OCI-M2 (cell line): ENCODE measurements around the gene TEX12.
"Not testable (repeated sequence)": the region's sequence is repeated elsewhere in the genome, so short reads cannot be mapped to it uniquely, and the experiment has no call there.

Experiments used
- DNase-seq: peaks from one replicate; lab custom pipeline; 2025; ENCODE audit not compliant: unreplicated experiment; lab: John Stamatoyannopoulos, UW

Gene TEX12

DNA sequence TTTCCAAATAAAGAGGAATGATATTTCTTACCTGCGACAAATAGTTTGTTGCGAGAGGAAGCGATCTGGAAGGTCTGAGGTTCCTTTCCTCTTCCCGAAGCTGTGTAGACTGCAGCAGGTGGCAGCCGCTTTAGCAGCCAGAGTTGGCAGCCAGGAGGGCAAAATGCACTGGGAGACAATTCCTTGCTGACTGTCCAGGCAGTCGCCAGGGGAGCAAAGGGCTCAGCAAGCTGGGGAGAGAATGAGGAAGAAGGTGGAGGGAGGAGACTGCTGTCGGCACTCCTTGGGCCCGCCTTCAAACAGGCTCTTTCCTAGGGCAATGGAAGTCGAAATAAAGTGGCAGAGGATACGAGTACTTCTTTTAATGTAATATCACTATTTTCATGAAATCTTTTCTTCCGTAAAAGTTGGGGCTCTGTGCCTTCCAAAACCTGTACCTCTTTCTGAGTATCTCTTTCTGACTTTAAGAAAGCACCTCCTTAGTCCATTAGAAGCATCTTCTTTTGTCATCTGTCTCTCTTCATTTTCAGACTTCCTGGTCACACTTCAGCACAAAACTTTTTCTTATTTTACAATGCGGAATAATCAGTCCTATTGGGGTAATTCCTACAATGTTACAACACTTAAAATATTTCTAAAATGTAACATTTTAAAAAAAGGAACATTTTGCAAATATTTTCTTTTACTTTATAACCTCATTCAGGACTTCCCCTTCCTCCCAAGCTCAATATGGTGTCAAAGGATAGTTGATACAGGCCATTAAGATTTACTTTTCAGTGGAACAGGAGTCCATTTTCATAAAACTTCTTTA, 3.1 kb upstream of the TEX12 start, which contains the start of gene IL18:
TSS of gene IL18 (minus strand) at position 220 of the 811 bp plus-strand sequence. CDS start 9,041 bp downstream, outside the sequence.
- DNase-seq, result no peak

DNA sequence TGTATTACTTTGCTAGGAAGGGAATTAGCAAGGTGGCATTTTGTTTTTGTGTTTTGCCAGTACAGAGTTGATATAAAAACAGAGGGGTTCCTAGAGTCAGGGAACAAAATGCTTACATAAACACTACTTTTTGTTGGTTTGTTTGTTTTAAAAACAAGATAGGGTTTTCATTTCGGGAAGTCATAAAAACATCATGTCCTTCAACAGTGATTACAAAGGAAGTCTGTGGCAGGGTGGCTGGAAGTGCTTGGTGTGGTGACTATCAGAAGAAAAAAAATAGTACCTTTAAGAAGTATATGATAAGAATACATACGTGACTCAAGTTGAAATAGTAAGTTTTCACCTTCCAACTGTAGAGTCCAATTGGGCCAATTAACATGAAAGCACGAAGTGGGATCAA, 2.1 kb upstream of the TEX12 start:
- DNase-seq, result no peak

DNA sequence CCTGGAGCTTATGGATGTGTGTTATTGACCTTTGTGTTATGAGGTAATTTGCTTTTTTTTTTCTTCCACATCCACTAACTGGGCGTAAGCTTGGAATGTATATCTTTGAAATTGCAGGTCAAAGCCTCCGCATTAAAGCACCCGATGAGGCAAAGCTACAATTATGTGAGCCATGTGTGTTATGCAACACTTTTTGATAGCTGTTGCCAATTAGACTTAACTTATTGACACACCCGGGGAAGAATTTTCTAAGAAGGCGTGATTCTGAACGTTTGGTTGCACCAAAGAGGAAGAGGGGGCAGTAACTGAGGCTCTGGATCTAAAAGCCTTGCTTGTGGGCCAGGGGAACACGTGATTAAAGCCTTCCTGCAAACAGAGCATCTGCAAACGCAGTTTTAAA, 610 bp upstream of the TEX12 start:
- no peak for DNase-seq

DNA sequence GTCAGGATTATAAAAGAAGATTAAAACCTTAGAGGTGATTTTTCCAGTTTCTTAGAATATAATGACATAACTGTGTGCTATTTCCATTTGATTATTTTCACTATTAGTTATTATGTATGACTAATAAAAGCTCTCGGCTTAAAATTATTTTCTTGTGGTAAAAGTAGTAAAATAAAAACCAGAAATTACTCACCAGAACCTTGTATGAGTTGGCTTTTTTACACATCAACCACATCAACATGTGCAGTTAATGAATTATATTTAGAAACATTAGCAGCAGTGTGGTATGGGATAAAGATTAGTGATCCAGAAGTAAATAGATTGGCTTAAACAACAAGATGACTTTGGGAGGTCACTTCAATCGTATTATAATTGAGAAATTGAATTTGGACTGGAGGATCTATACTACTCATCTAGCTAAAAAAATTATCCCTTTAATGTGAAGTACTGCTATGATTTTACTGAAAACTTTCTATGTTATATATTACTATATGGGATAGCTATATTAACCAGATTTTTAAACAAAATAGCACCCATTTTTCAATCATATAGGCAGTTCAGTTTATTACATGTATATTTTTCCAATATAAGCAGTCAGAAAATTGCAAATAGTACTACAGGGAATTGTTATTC, 5.3 kb downstream of the TEX12 start:
- DNase-seq, result no peak

GRCh38 chr11:112173152-112173551, 6.0 kb downstream of the TEX12 start:
- no peak for DNase-seq

- DNase-seq, result no peak
These were observed 7.8 kb downstream of the TEX12 start, which contains the start of gene BCO2 for GRCh38 chr11:112174789-112175598. Gene BCO2, plus strand, starts transcription at chr11:112175512. Its CDS starts 90 bp downstream, at chr11:112175602.

GRCh38 chr11:112175599-112175952, 8.4 kb downstream of the TEX12 start:
- no peak for DNase-seq

GRCh38 chr11:112176077-112176476, 8.9 kb downstream of the TEX12 start:
- no peak for DNase-seq

- DNase-seq, result no peak
These were observed 10.4 kb downstream of the TEX12 start for GRCh38 chr11:112177589-112177988.

GRCh38 chr11:112178428-112178827, 11.3 kb downstream of the TEX12 start:
- no peak for DNase-seq

GRCh38 chr11:112178936-112179335, 11.8 kb downstream of the TEX12 start:
- DNase-seq, result no peak

- DNase-seq, result no peak
These were observed 12.4 kb downstream of the TEX12 start for GRCh38 chr11:112179601-112180000.

- DNase-seq, result no peak
These were observed 15.7 kb downstream of the TEX12 start for GRCh38 chr11:112182867-112183266.

DNA sequence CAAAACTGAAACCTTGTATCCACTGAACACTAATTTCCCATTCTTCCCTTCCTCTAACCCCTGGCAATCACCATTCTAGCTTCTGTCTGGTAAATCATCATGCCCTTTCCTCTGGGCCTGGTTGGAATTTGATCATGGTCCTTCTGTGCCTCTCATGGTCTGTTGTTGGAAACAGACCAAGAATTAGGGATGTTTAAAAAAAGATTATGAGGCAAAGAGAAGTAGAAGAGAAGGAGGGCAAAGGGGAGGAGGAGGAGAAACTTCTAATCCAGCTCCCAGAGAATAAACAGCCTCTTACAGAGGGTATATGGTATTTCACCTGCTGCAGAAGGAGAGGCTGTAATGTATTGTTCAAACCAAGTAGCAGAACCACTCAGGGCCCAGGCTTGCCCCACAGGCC, 18.7 kb downstream of the TEX12 start:
- DNase-seq, result no peak

DNA sequence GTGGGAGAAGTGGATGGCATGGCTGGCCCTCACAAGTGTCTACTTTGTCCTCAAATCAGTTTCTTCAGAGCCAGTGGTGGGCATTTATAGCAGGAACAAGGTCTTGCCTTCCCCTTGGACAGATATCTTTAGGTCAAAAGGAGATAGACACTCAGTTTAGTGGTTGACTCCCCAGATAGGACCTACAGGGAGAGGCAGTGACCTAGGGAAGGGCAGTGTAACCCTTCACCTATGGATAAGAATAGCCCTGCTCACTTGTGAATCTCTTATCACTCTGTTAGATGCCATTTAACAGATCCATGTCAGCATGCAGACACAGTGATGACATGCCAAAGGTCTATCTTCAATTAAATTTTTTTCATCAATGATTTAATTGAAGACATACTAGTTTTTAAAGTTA, 19.1 kb downstream of the TEX12 start:
- no peak for DNase-seq

- DNase-seq, result not testable (repeated sequence)
These were observed 27.9 kb downstream of the TEX12 start for GRCh38 chr11:112195113-112195512.

- no peak for DNase-seq
These were observed 28.8 kb downstream of the TEX12 start for GRCh38 chr11:112195951-112196351.

- DNase-seq, result no peak
These were observed 29.4 kb downstream of the TEX12 start for GRCh38 chr11:112196519-112197087.

- DNase-seq, result not testable (repeated sequence)
These were observed 31.9 kb downstream of the TEX12 start for GRCh38 chr11:112199101-112199500.

DNA sequence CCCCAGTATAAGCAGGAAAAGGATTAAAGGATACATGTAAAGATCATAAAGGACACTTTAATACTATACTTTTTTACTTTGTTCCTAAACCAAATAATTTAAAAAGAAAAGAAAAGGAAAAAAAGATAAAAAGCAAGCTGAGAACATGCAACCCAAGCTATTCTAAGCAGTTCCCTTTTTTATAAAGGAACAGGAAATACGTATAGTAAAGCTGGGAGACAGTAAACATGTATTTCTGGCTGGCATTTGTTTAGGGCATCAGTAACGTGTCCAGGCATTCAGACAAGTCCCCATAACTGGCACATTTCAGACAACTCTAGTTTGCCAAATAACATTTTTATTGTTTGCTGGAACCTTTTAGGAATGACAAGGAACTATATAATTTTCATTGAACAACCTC, 33.1 kb downstream of the TEX12 start:
- no peak for DNase-seq

- no peak for DNase-seq
These were observed 38.9 kb downstream of the TEX12 start for GRCh38 chr11:112206071-112206470.
